ENCODE data around the gene MGAT4A. TPM values are rescaled to one million over a fixed set of nuclear protein-coding genes. Genes with fewer than 3 reads are reported as not detected.

The MGAT4A gene
- total and polyA plus RNA-seq, 2 of the 13 experiments (the other 11 are each of a cell fraction or from before 2014, with no cell fraction given) = 47.2 to 90.9 TPM

GRCh38 chr2:98744595-98744994 is 13.7 kb upstream of the MGAT4A start:
- DNase-seq (ENCODE audit: low spot score) = no peak
- Histone ChIP-seq H2AFZ (ENCODE audit: low read length) (no peak overlapping the region), H3K4me3 (replicated peaks in 1 of 3; ENCODE audit: insufficient read depth in 1 of 3, low read depth in 2 of 3, low read length in 3 of 3) (no peak overlapping the region), H3K79me2 (ENCODE audit: insufficient read depth, low read length) (no peaks in the 10 kb centered on the region), H3K9ac (ENCODE audit: insufficient read depth, low read depth, low read length) (no peak overlapping the region), H3K9me3 (ENCODE audit: low read length) (no peaks in the 10 kb centered on the region), H4K20me1 (ENCODE audit: insufficient read depth, low read length) (no peaks in the 10 kb centered on the region), H3K4me2 (ENCODE audit: low read depth, low read length) (no peak overlapping the region), H3K36me3 (replicated peaks in 1 of 2; ENCODE audit: control insufficient read depth in 1 of 2, insufficient read depth in 2 of 2, low read length in 2 of 2) (no peaks in the 10 kb centered on the region), H3K27me3 (ENCODE audit: control insufficient read depth in 1 of 2, insufficient read depth in 2 of 2, low read length in 2 of 2) (peaks cover 0 to 8% of the 10 kb centered on the region in 2 experiments; a peak in 1 of 5 replicates), H3K27ac (ENCODE audit: extremely low read length, insufficient read depth, low read length) (no peak overlapping the region), H3K4me1 (ENCODE audit: insufficient read depth, low read length) (peaks cover 38% of the 10 kb centered on the region)
- CTCF ChIA-PET (ENCODE audit: low intra/inter-chr PET ratio, low total read pairs) = no interaction called here
- no TSS peak for BruUV-seq (replicated peaks)
- POLR2A ChIA-PET = no interaction called here
- ATAC-seq = no peak; the same call in 2 of the 3 replicates
- WGBS (ENCODE audit: low lambda C conversion rate) = 95% methylated on average over 5 of the region's 5 CpGs
- no peak for FAIRE-seq
- intact Hi-C loops (cut with micrococcal nuclease; ENCODE audit: unreplicated experiment) (no loop called here), in situ Hi-C loops (cut with HindIII; ENCODE audit: extremely low pct_ligation_motif_present, low pct_unique_long_range_greater_than_20kb) (no loop called here)
- TF ChIP-seq CEBPG (CRISPR knock-in tag; IDR thresholded peaks at IDR 0.05) (peak; percentile 13; the same call in 1 of the 2 replicates), CBX5 (CRISPR knock-in tag; IDR thresholded peaks at IDR 0.05; ENCODE audit: borderline replicate concordance) (peak; percentile 48; the same call in 1 of the 2 replicates), FOXA1 (IDR thresholded peaks at IDR 0.05) (no peak), FOXA1 (CRISPR knock-in tag; IDR thresholded peaks at IDR 0.05) (no peak), POGK (CRISPR knock-in tag; conservative IDR thresholded peaks at IDR 0.05) (peak; percentile 88), ZNF687 (CRISPR knock-in tag; IDR thresholded peaks at IDR 0.05) (peak; percentile 27; the same call in 1 of the 2 replicates)
- TF ChIP-seq, protein P1, sequence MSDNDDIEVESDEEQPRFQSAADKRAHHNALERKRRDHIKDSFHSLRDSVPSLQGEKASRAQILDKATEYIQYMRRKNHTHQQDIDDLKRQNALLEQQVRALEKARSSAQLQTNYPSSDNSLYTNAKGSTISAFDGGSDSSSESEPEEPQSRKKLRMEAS (IDR thresholded peaks at IDR 0.05) = no peak
